H1 (cell line): ENCODE data around the gene FGF21. TPM values are rescaled to one million over a fixed set of nuclear protein-coding genes. Genes with fewer than 3 reads are reported as not detected.
A peak's percentile ranks its signal among the peaks of the same experiment; 100 is the strongest.

Source experiments
- CTCF ChIA-PET: fragments of 300-600 bp; sonication (Branson Sonifier 250); formaldehyde crosslinking; loops from one replicate; lab custom pipeline; 2021; ENCODE audit not compliant: partially characterized antibody; lab: Charles Lee
- POLR2A ChIA-PET: fragments of 300-600 bp; sonication (Branson Sonifier 250); formaldehyde crosslinking; loops from one replicate; lab custom pipeline; 2021; ENCODE audit warnings: inconsistent platforms; ENCODE audit not compliant: partially characterized antibody; lab: Charles Lee
- DNase-seq, 2 experiments: peaks; one replicate each; pipeline versions ENCODE4 v3.0.0 to v3.0.0-alpha.2; 2010 to 2022; ENCODE audit warnings: low spot score in 2 of 2, low read depth in 1 of 2, mixed read lengths in 1 of 2
- FAIRE-seq: peaks from 2 replicates; lab custom pipeline; 2011; peaks lifted over from hg19 to GRCh38; lab: Jason Lieb, UNC
- H2AFZ ChIP-seq: 2 replicates; pipeline ENCODE4 v1.8.1; 2012; ENCODE audit warnings: low read length, inconsistent platforms
- H2AK5ac ChIP-seq: 2 replicates; pipeline ENCODE4 v1.6.1; 2013; ENCODE audit warnings: low read depth, low read length
- H2BK120ac ChIP-seq: replicated peaks from 2 replicates; pipeline ENCODE3; 2013; ENCODE audit warnings: low read depth, low read length, inconsistent platforms
- H2BK12ac ChIP-seq: 2 replicates; pipeline ENCODE4 v1.6.1; 2013; ENCODE audit warnings: low read depth, low read length
- H2BK15ac ChIP-seq: 2 replicates; pipeline ENCODE4 v1.6.1; 2013; ENCODE audit warnings: low read length
- H2BK20ac ChIP-seq: 2 replicates; pipeline ENCODE4 v1.6.1; 2013; ENCODE audit warnings: low read length
- H2BK5ac ChIP-seq: 2 replicates; pipeline ENCODE4 v1.6.1; 2013; ENCODE audit warnings: low read depth, low read length
- H3K14ac ChIP-seq: 2 replicates; pipeline ENCODE4 v1.6.1; 2013; ENCODE audit warnings: inconsistent platforms; ENCODE audit not compliant: insufficient read length
- H3K18ac ChIP-seq: 2 replicates; pipeline ENCODE4 v1.6.1; 2013; ENCODE audit warnings: low read length; ENCODE audit errors: extremely low read depth
- H3K23ac ChIP-seq: 2 replicates; pipeline ENCODE4 v1.6.1; 2013; ENCODE audit warnings: inconsistent platforms; ENCODE audit not compliant: insufficient read length
- H3K23me2 ChIP-seq: 2 replicates; pipeline ENCODE4 v1.6.1; 2013; ENCODE audit warnings: low read depth, low read length
- H3K27ac ChIP-seq: 2 replicates; pipeline ENCODE4 v1.6.1; 2011; ENCODE audit warnings: low read depth, low read length, inconsistent platforms
- H3K27me3 ChIP-seq, 4 experiments: replicated peaks in 1 of 4; 1 replicate in 1 of 4; 2 replicates in 3 of 4; pipeline versions ENCODE4 v1.6.1 to v1.8.1; 2011 to 2013; ENCODE audit warnings: low read length in 3 of 4, mild to moderate bottlenecking in 3 of 4, inconsistent platforms in 2 of 4, mixed read lengths in 2 of 4, moderate library complexity in 1 of 4; ENCODE audit not compliant: control insufficient read depth in 3 of 4, insufficient read depth in 3 of 4; ENCODE audit errors: extremely low read depth in 1 of 4
- H3K36me3 ChIP-seq, 4 experiments: 2 replicates each; pipeline versions ENCODE4 v1.6.1 to v1.8.1; 2011 to 2013; ENCODE audit warnings: mild to moderate bottlenecking in 4 of 4, low read length in 3 of 4, moderate library complexity in 2 of 4, control low read depth in 1 of 4, inconsistent platforms in 1 of 4; ENCODE audit not compliant: insufficient read depth in 4 of 4, control insufficient read depth in 2 of 4
- H3K4ac ChIP-seq: replicated peaks from 2 replicates; pipeline ENCODE3; 2013; ENCODE audit warnings: low read length, low read depth, mixed read lengths, inconsistent platforms; ENCODE audit not compliant: insufficient read length
- H3K4me1 ChIP-seq, 4 experiments: replicated peaks in 1 of 4; 1 replicate in 1 of 4; 2 replicates in 3 of 4; pipeline versions ENCODE4 v1.6.1 to v1.8.1; 2011 to 2013; ENCODE audit warnings: low read length in 3 of 4, inconsistent platforms in 2 of 4, mixed read lengths in 1 of 4; ENCODE audit not compliant: insufficient read depth in 4 of 4, control insufficient read depth in 3 of 4
- H3K4me2 ChIP-seq, 2 experiments: 2 replicates each; pipeline versions ENCODE4 v1.6.1 to v1.8.1; 2011 to 2013; ENCODE audit warnings: low read depth in 2 of 2, low read length in 2 of 2, control low read depth in 1 of 2, inconsistent platforms in 1 of 2, mild to moderate bottlenecking in 1 of 2; ENCODE audit not compliant: insufficient read depth in 1 of 2
- H3K4me3 ChIP-seq, 4 experiments: fragments of 200-600, 300-600 bp in 1 of 4; sonication (generic), shearing (Covaris generic), sonication (Bioruptor Twin) in 1 of 4; 2 replicates each; pipeline versions ENCODE4 v1.5.1 to v1.8.1; 2011 to 2016; ENCODE audit warnings: low read length in 4 of 4, low read depth in 3 of 4, control low read depth in 2 of 4, inconsistent platforms in 2 of 4, mild to moderate bottlenecking in 2 of 4, mixed read lengths in 1 of 4, moderate library complexity in 1 of 4; ENCODE audit not compliant: insufficient read depth in 2 of 4; ENCODE audit errors: extremely low read depth in 1 of 4
- H3K56ac ChIP-seq: replicated peaks from 2 replicates; pipeline ENCODE3; 2013; ENCODE audit warnings: low read depth, mild to moderate bottlenecking, mixed read lengths, low read length, inconsistent platforms; ENCODE audit not compliant: insufficient read length
- H3K79me1 ChIP-seq: 2 replicates; pipeline ENCODE4 v1.6.1; 2013; ENCODE audit warnings: low read depth, low read length, control low read depth
- H3K79me2 ChIP-seq, 2 experiments: 2 replicates each; pipeline versions ENCODE4 v1.6.1 to v1.8.1; 2012 to 2013; ENCODE audit warnings: low read length in 2 of 2, mild to moderate bottlenecking in 2 of 2, inconsistent platforms in 1 of 2; ENCODE audit not compliant: insufficient read depth in 2 of 2, control insufficient read depth in 1 of 2
- H3K9ac ChIP-seq, 4 experiments: replicated peaks in 1 of 4; 1 replicate in 1 of 4; 2 replicates in 3 of 4; pipeline versions ENCODE4 v1.6.1 to v1.8.1; 2011 to 2013; ENCODE audit warnings: low read depth in 3 of 4, low read length in 3 of 4, control low read depth in 2 of 4, mild to moderate bottlenecking in 2 of 4, moderate library complexity in 2 of 4, inconsistent platforms in 1 of 4; ENCODE audit errors: extremely low read depth in 1 of 4
- H3K9me3 ChIP-seq, 2 experiments: 2 replicates each; pipeline versions ENCODE4 v1.6.1 to v1.8.1; 2012 to 2013; ENCODE audit warnings: mild to moderate bottlenecking in 2 of 2, moderate library complexity in 2 of 2, control low read depth in 1 of 2, inconsistent platforms in 1 of 2, low read depth in 1 of 2, low read length in 1 of 2, mixed read lengths in 1 of 2; ENCODE audit not compliant: insufficient read depth in 2 of 2
- H4K20me1 ChIP-seq, 2 experiments: replicated peaks in 1 of 2; 2 replicates each; pipeline versions ENCODE3 to v1.8.1; 2011 to 2013; ENCODE audit warnings: inconsistent platforms in 2 of 2, low read length in 2 of 2, mild to moderate bottlenecking in 1 of 2; ENCODE audit not compliant: insufficient read depth in 2 of 2, control insufficient read depth in 1 of 2
- H4K5ac ChIP-seq: 2 replicates; pipeline ENCODE4 v1.6.1; 2013; ENCODE audit warnings: low read length, low read depth, mixed read lengths, inconsistent platforms; ENCODE audit not compliant: insufficient read length
- H4K8ac ChIP-seq: 2 replicates; pipeline ENCODE4 v1.8.0; 2013; ENCODE audit warnings: mild to moderate bottlenecking, moderate library complexity, low read length, inconsistent platforms; ENCODE audit not compliant: insufficient read depth; ENCODE audit errors: extremely low read depth
- H4K91ac ChIP-seq: replicated peaks from 2 replicates; pipeline ENCODE3; 2013; ENCODE audit warnings: low read length, mixed read lengths, inconsistent platforms; ENCODE audit not compliant: insufficient read length
- FOSL1 ChIP-seq: IDR thresholded peaks from 2 replicates; pipeline ENCODE4 v1.6.1; 2011; ENCODE audit warnings: mild to moderate bottlenecking, low read depth, low read length, moderate library complexity; ENCODE audit not compliant: insufficient read depth
- PHF8 ChIP-seq: fragments of 200-600 bp; sonication (generic); conservative IDR thresholded peaks from 2 replicates; pipeline ENCODE4 v1.7.1; 2012; ENCODE audit warnings: low read depth, mild to moderate bottlenecking, inconsistent platforms, low read length, moderate library complexity
- POU5F1 ChIP-seq: IDR thresholded peaks from 2 replicates; pipeline ENCODE4 v1.6.1; 2011; ENCODE audit warnings: low read depth, mild to moderate bottlenecking, low read length, moderate library complexity
- SIN3A ChIP-seq, 2 experiments: IDR thresholded peaks in 1 of 2; conservative IDR thresholded peaks in 1 of 2; 2 replicates each; pipeline ENCODE4 v1.6.1; 2011 to 2012; ENCODE audit warnings: low read length in 2 of 2, improper control_type of control experiment in 1 of 2, low read depth in 1 of 2, mild to moderate bottlenecking in 1 of 2
- SIX5 ChIP-seq: IDR thresholded peaks from 2 replicates; pipeline ENCODE4 v1.6.1; 2011; ENCODE audit warnings: mild to moderate bottlenecking, low read depth, low read length
- TBP ChIP-seq: IDR thresholded peaks from 2 replicates; pipeline ENCODE4 v1.6.1; 2011; ENCODE audit warnings: low read depth, low read length, improper control_type of control experiment
- WGBS, 2 experiments: shearing (Covaris generic) in 1 of 2; methylation state at CpG; one replicate each; pipeline versions ENCODE4 v1.1.6 to v1.1.7; 2013 to 2015; ENCODE audit warnings: low lambda C conversion rate in 2 of 2, mixed read lengths in 2 of 2, inconsistent platforms in 1 of 2, low coverage in 1 of 2, missing lambda C conversion rate in 1 of 2; ENCODE audit not compliant: insufficient replicate concordance in 2 of 2, insufficient coverage in 1 of 2, insufficient read length in 1 of 2; ENCODE audit errors: extremely low coverage in 1 of 2, missing lambda C conversion rate in 1 of 2; 5-methylcytosine and 5-hydroxymethylcytosine counted together
- polyA plus RNA-seq, 7 experiments: library from polyadenylated mRNA; depleted of rRNA in 3 of 7; stranded (reverse) in 5 of 7; unstranded in 2 of 7; fragments of >200 nt in 5 of 7; fragments of 200-250 nt in 2 of 7; gene quantifications; 1 replicate in 5 of 7; 2 replicates in 1 of 7; 4 replicates in 1 of 7; pipeline versions ENCODE4 v1.2.1 to v1.2.3, GENCODE V29; 2011 to 2013; ENCODE audit warnings: missing spikeins in 2 of 7, mixed read lengths in 2 of 7
- total RNA-seq: library from RNA; stranded (reverse); fragmentation: NEBNext Ultra II Directional; extraction: Animal tissue kit (Norgen Biotek cat#: 25700); gene quantifications from 2 replicates; pipeline ENCODE4 v1.2.1, GENCODE V29; 2021

Gene FGF21
- total and polyA plus RNA-seq, 2 of the 8 experiments (the other 6 are each of a cell fraction or from before 2014, with no cell fraction given), result 0.48 to 0.80 TPM

DNA sequence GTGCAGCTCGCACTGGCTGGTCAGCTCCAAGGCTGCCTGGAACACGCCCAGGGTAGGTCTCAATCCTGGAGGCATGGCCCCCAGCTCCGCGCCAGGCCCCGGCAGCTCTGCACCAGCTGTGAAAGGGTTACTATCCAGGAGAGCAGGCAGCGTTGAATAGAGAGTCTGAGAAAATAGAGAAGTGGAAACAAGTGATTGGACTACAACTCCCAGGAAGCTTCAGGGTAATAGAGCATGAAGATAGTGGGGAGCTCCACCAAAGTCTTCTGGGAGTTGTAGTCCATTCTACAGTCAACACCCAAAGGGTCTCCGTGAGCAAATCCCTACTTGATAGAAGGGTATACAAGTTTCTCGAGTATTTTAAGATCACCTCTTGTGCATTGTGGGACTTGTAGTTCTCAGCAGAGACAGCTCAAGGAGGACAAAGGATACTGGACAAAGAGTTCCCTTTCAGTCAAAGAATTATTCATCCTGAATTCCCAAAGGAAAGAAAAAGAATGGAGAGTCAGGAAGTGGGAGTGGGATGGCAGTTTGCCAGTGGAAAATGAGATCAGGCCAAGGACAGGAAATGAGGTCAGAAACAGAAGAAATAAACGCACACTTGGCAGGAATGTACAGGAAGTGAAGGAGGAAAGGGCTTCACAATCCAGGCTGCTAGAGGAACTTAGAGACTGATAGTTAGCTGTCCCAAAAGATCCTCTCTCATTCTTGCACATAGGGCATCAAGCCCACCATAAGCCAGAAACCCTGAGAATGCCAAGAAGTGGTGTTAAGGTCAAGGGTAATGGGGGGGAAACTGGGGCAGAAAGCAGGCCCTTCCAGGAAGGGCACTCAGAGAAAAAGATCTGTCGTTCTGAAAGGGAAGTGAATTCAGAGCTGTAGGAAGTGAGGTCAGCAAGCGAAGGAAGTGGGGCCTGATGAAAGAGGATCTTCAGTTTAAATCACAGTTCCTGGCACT is 30.2 kb upstream of the FGF21 start:
- WGBS, 2 experiments, result 67% methylated on average over 11 of the region's 11 CpGs; no CpG with 5 or more reads in 1 of the 2 experiments
- H3K23ac ChIP-seq, result no peak overlapping the region
- FAIRE-seq, result peak; percentile 52
- peak overlapping the region; percentile 23; the same call in 1 of the 2 replicates for H2BK15ac ChIP-seq
- TF ChIP-seq PHF8, result no peak
- no peak for TF ChIP-seq FOSL1
- no peak for TF ChIP-seq TBP
- TF ChIP-seq POU5F1, result no peak
- TF ChIP-seq SIN3A (conservative IDR thresholded peaks at IDR 0.05 in 1 of 2, IDR thresholded peaks at IDR 0.05 in 1 of 2; ENCODE audit: low read depth in 1 of 2, low read length in 2 of 2), result no peak
- TF ChIP-seq SIX5, result peak; percentile 98
- TF ChIP-seq, all 59 proteins: peak for 1
- no peak overlapping the region for H3K14ac ChIP-seq
- H3K23me2 ChIP-seq, result peaks cover 7% of the 10 kb centered on the region; the same call in 1 of the 2 replicates
- no peak overlapping the region for H3K4me2 ChIP-seq
- no peak overlapping the region for H3K18ac ChIP-seq
- H3K9ac ChIP-seq, result no peak overlapping the region; a peak in 1 of 7 replicates
- H2BK12ac ChIP-seq, result peak overlapping the region; percentile 40; the same call in 1 of the 2 replicates
- ChIA-PET POLR2A (interaction anchor here (0.7 to 2.9 kb wide), 16 partner anchors 9 to 110 kb away, joined by 3 to 16 read pairs (median 5); partner anchors contain the start of genes CA11, FAM83E, IZUMO1 and RPL18), CTCF (interaction anchor here (0.8 to 5.1 kb wide), 8 partner anchors 9 to 79 kb away, joined by 3 to 33 read pairs (median 5); partner anchors contain the start of gene CA11)
- no peaks in the 10 kb centered on the region for H3K79me1 ChIP-seq
- no peak overlapping the region for H3K4ac ChIP-seq
- peaks cover 0 to 11% (median under 1%) of the 10 kb centered on the region in 4 experiments; a peak in 4 of 7 replicates for H3K4me1 ChIP-seq
- no peak for DNase-seq
- H2BK5ac ChIP-seq, result peak overlapping the region; percentile 46; the same call in 1 of the 2 replicates
- H2AFZ ChIP-seq, result no peak overlapping the region
- no peak overlapping the region for H3K27ac ChIP-seq
- no peaks in the 10 kb centered on the region for H4K20me1 ChIP-seq
- H2BK20ac ChIP-seq, result no peak overlapping the region
- no peak overlapping the region for H4K5ac ChIP-seq
- H3K36me3 ChIP-seq, result no peaks in the 10 kb centered on the region
- H2AK5ac ChIP-seq, result peak overlapping the region; percentile 32; the same call in 1 of the 2 replicates
- H4K91ac ChIP-seq, result no peak overlapping the region
- H3K27me3 ChIP-seq, result no peaks in the 10 kb centered on the region
- no peak overlapping the region for H4K8ac ChIP-seq
- no peak overlapping the region for H3K56ac ChIP-seq
- H3K9me3 ChIP-seq, result no peaks in the 10 kb centered on the region
- no peak overlapping the region for H2BK120ac ChIP-seq
- no peaks in the 10 kb centered on the region for H3K79me2 ChIP-seq
- no peak overlapping the region for H3K4me3 ChIP-seq
